Duodenal mucosa (tissue), 2 donors: ENCODE measurements around the gene L1CAM.

Experiments used
- H3K27ac ChIP-seq: one replicate; pipeline ENCODE4 v1.7.0; 2013; ENCODE audit warnings: low read depth, low read length
- H3K27me3 ChIP-seq, 2 donors: one replicate each; pipeline ENCODE4 v1.7.0; 2013; ENCODE audit warnings: low read length in 2 of 2, control low read depth in 1 of 2; ENCODE audit not compliant: insufficient read depth in 2 of 2, control insufficient read depth in 1 of 2
- H3K36me3 ChIP-seq, 2 donors: one replicate each; pipeline ENCODE4 v1.7.0; 2013; ENCODE audit warnings: low read length in 2 of 2, control low read depth in 1 of 2; ENCODE audit not compliant: insufficient read depth in 2 of 2, control insufficient read depth in 1 of 2
- H3K4me1 ChIP-seq, 2 donors: one replicate each; pipeline ENCODE4 v1.7.0; 2013; ENCODE audit warnings: low read length in 2 of 2, control low read depth in 1 of 2; ENCODE audit not compliant: insufficient read depth in 2 of 2, control insufficient read depth in 1 of 2
- H3K4me3 ChIP-seq, 2 donors: one replicate each; pipeline ENCODE4 v1.7.0; 2013; ENCODE audit warnings: low read length in 2 of 2, low read depth in 1 of 2
- H3K9ac ChIP-seq, 2 donors: one replicate each; pipeline ENCODE4 v1.7.0; 2013; ENCODE audit warnings: low read length in 2 of 2, low read depth in 1 of 2
- H3K9me3 ChIP-seq, 2 donors: one replicate each; pipeline ENCODE4 v1.7.0; 2013; ENCODE audit warnings: low read length in 2 of 2, control low read depth in 1 of 2; ENCODE audit not compliant: control insufficient read depth in 1 of 2

The L1CAM gene

GRCh38 chrX:153902385-153902784 is 16.4 kb upstream of the L1CAM start:
- Histone ChIP-seq H3K27ac (no peak overlapping the region), H3K9me3 (no peaks in the 10 kb centered on the region), H3K4me3 (no peak overlapping the region), H3K9ac (no peak overlapping the region), H3K27me3 (no peaks in the 10 kb centered on the region), H3K4me1 (peaks cover 3 to 5% of the 10 kb centered on the region in 2 donors), H3K36me3 (no peaks in the 10 kb centered on the region)

- peaks cover 3 to 5% of the 10 kb centered on the region in 2 donors for H3K4me1 ChIP-seq
- H3K4me3 ChIP-seq = no peak overlapping the region
- no peaks in the 10 kb centered on the region for H3K27me3 ChIP-seq
- no peaks in the 10 kb centered on the region for H3K36me3 ChIP-seq
- no peak overlapping the region for H3K27ac ChIP-seq
- no peaks in the 10 kb centered on the region for H3K9me3 ChIP-seq
- H3K9ac ChIP-seq = no peak overlapping the region
Measured at GRCh38 chrX:153901753-153902140, 15.8 kb upstream of the L1CAM start.

GRCh38 chrX:153900831-153901752 is 15.1 kb upstream of the L1CAM start:
- no peaks in the 10 kb centered on the region for H3K27me3 ChIP-seq
- H3K9me3 ChIP-seq = no peaks in the 10 kb centered on the region
- peaks cover 3 to 5% of the 10 kb centered on the region in 2 donors for H3K4me1 ChIP-seq
- H3K27ac ChIP-seq = no peak overlapping the region
- H3K9ac ChIP-seq = no peak overlapping the region
- H3K36me3 ChIP-seq = no peaks in the 10 kb centered on the region
- H3K4me3 ChIP-seq = no peak overlapping the region

GRCh38 chrX:153897899-153898298 is 11.9 kb upstream of the L1CAM start:
- Histone ChIP-seq H3K27ac (no peak overlapping the region), H3K4me1 (no peaks in the 10 kb centered on the region), H3K9ac (no peak overlapping the region), H3K4me3 (no peak overlapping the region), H3K36me3 (no peaks in the 10 kb centered on the region), H3K27me3 (no peaks in the 10 kb centered on the region), H3K9me3 (no peaks in the 10 kb centered on the region)

DNA sequence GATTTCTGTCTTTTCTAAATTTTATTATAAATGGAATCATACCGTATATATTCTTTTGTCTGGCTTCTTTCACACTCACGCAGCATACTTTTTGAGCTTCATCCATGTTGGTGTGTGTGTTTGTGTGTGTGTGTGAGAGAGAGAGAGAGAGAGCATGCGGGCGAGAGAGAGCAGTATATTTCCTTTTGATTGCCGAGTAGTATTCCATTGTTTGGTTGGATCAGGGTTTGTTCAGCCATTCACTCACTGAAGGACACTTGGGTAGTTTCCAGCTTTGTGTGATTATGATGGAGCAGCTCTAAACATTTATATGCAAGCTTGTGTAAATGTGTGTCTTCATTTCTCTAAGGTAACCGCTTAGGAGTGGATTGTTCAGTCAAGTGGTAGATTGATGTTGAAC is 3.1 kb upstream of the L1CAM start:
- H3K4me3 ChIP-seq = no peak overlapping the region
- H3K9ac ChIP-seq = no peak overlapping the region
- peaks cover 0 to 4% of the 10 kb centered on the region in 2 donors for H3K4me1 ChIP-seq
- H3K9me3 ChIP-seq = no peaks in the 10 kb centered on the region
- H3K36me3 ChIP-seq = no peaks in the 10 kb centered on the region
- H3K27ac ChIP-seq = no peak overlapping the region
- peaks cover 11 to 20% of the 10 kb centered on the region in 2 donors for H3K27me3 ChIP-seq

GRCh38 chrX:153888344-153888743 is 2.4 kb upstream of the L1CAM start:
- Histone ChIP-seq H3K9me3 (no peaks in the 10 kb centered on the region), H3K36me3 (no peaks in the 10 kb centered on the region), H3K27me3 (peaks cover 15 to 25% of the 10 kb centered on the region in 2 donors), H3K4me3 (no peak overlapping the region), H3K4me1 (peaks cover 0 to 4% of the 10 kb centered on the region in 2 donors), H3K9ac (no peak overlapping the region), H3K27ac (no peak overlapping the region)

DNA sequence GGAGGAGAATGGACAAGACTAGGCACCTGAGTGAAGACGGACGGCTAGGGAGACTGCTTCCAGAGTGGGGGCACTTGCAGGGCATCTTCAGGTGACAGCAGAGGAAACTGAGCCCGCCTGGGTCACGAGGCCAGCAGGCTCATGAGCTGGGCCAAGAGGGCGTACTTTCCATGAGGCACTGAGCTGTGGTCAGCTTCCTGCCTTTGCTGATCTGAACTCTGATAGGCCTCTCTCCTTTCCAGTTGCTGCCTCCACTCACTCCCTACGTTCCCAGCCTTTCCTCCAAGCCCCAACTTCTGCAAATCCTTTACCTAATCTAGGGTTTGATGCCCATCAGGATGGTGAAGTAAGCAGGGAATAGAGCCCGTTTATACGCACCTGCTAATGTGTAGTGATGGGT is 1.4 kb upstream of the L1CAM start:
- Histone ChIP-seq H3K9ac (no peak overlapping the region), H3K4me1 (peaks cover 0 to 4% of the 10 kb centered on the region in 2 donors), H3K27ac (no peak overlapping the region), H3K9me3 (no peaks in the 10 kb centered on the region), H3K27me3 (peaks cover 15 to 25% of the 10 kb centered on the region in 2 donors), H3K36me3 (no peaks in the 10 kb centered on the region), H3K4me3 (no peak overlapping the region)

- Histone ChIP-seq H3K4me3 (no peak overlapping the region), H3K9ac (no peak overlapping the region), H3K36me3 (no peaks in the 10 kb centered on the region), H3K4me1 (peaks cover 0 to 4% of the 10 kb centered on the region in 2 donors), H3K27me3 (peaks cover 15 to 25% of the 10 kb centered on the region in 2 donors), H3K27ac (no peak overlapping the region), H3K9me3 (no peaks in the 10 kb centered on the region)
Measured at GRCh38 chrX:153886915-153887314, 942 bp upstream of the L1CAM start.

DNA sequence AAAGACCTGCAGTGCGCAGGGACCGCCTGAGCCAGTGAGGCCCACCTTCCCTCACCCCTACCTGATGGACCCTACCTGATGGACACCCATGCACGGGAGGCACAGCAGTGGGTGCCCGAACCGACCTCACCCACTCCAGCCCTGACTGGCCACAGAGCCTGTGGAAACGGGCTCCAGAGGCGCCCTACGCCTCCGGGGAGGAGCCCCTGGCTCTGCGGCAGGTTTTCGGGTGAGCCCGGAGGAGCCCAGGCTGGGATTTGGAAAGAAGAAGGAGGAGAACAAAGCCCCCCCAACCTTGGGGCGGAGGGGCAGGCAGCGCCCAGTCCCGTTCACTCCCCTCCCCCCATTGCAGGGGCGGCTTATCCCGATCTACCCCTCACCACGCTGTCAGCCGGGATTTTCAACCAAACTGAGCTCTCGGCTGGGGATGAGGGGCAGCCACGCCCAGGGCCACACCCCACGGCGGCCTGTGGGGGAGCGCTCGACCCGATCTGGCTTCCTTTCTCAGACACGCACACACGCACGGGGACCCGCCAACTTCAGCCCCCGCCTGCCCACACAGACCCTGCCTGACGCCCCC is 675 bp downstream of the L1CAM start:
- Histone ChIP-seq H3K36me3 (no peaks in the 10 kb centered on the region), H3K4me3 (no peak overlapping the region), H3K27me3 (peaks cover 15 to 25% of the 10 kb centered on the region in 2 donors), H3K9me3 (no peaks in the 10 kb centered on the region), H3K9ac (no peak overlapping the region), H3K27ac (no peak overlapping the region), H3K4me1 (peaks cover 0 to 4% of the 10 kb centered on the region in 2 donors)

DNA sequence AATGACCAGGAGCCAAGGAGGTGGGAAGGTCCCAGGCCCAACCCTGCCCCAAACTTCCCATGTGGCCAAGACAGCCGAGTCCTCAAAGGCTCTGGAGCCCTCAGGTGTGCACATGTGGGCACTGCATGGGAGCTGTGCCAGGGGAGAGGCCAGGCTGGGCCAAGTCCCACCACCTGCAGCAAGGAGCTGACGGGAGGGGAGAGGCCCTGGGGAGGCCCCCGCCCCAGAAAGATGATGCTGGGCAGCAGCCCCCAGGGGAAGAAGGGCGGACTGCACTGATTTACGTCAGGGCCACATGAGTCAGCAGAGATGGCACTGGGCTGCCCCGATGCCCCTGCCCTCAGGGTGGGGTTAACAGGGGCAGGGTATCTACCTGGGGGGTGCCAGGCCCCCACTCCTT is 1.4 kb downstream of the L1CAM start:
- H3K27ac ChIP-seq = no peak overlapping the region
- no peak overlapping the region for H3K4me3 ChIP-seq
- H3K27me3 ChIP-seq = peaks cover 15 to 25% of the 10 kb centered on the region in 2 donors
- H3K4me1 ChIP-seq = peaks cover 0 to 4% of the 10 kb centered on the region in 2 donors
- H3K9ac ChIP-seq = no peak overlapping the region
- H3K9me3 ChIP-seq = no peaks in the 10 kb centered on the region
- H3K36me3 ChIP-seq = no peaks in the 10 kb centered on the region
